GM12878 (cell line): ENCODE results near the gene KYAT1. TPM values are rescaled to one million over a fixed set of nuclear protein-coding genes. Genes with fewer than 3 reads are reported as not detected.

ENCODE experiments used
- ATAC-seq: fragments of 200-7000 bp; cut with Tn5 transposase; 3 replicates; pipeline ENCODE4 v1.9.1; 2020; ENCODE audit warnings: mild to moderate bottlenecking, moderate library complexity
- BruUV-seq: library from RNA; stranded (reverse); fragments of 400-500 nt; replicated peaks from 2 replicates; lab custom pipeline; 2021; lab: Mats Ljungman, UMichigan
- CTCF ChIA-PET: fragments of 300-600 bp; sonication (Branson Sonifier 250); formaldehyde crosslinking; extraction: SDS; loops from one replicate; lab custom pipeline; 2021; ENCODE audit warnings: inconsistent platforms; lab: Yijun Ruan, JAX
- POLR2A ChIA-PET: fragments of 350-600 bp; formaldehyde crosslinking; extraction: SDS; loops from one replicate; lab custom pipeline; 2021; ENCODE audit warnings: inconsistent platforms; lab: Charles Lee
- RAD21 ChIA-PET: fragments of 300-600 bp; sonication (Branson Sonifier 250); formaldehyde crosslinking; loops from one replicate; lab custom pipeline; 2023; ENCODE audit warnings: antibody characterized with exemption; ENCODE audit not compliant: unreplicated experiment; lab: Charles Lee
- SMC1A ChIA-PET: fragments of 300-600 bp; sonication (Branson Sonifier 250); formaldehyde crosslinking; loops from one replicate; lab custom pipeline; 2023; ENCODE audit not compliant: unreplicated experiment, uncharacterized antibody; lab: Charles Lee
- DNase-seq: peaks from one replicate; pipeline ENCODE4 v3.0.0-alpha.2; 2011; ENCODE audit warnings: low read depth, low spot score
- FAIRE-seq: peaks from 3 replicates; lab custom pipeline; 2011; peaks lifted over from hg19 to GRCh38; lab: Jason Lieb, UNC
- H2AFZ ChIP-seq: 2 replicates; pipeline ENCODE4 v1.6.0; 2011; ENCODE audit warnings: low read depth, low read length, control low read depth; ENCODE audit not compliant: control insufficient read depth
- H3K27ac ChIP-seq: 2 replicates; pipeline ENCODE4 v1.5.1; 2011; ENCODE audit warnings: control low read depth; ENCODE audit not compliant: control insufficient read depth, insufficient read depth
- H3K27me3 ChIP-seq, 2 experiments: replicated peaks in 1 of 2; 2 replicates each; pipeline versions ENCODE4 v1.6.0 to v1.6.1; 2011; ENCODE audit warnings: low read length in 1 of 2; ENCODE audit not compliant: control insufficient read depth in 2 of 2, insufficient read depth in 2 of 2
- H3K36me3 ChIP-seq, 2 experiments: 2 replicates each; pipeline ENCODE4 v1.5.1; 2011; ENCODE audit warnings: low read length in 1 of 2; ENCODE audit not compliant: control insufficient read depth in 2 of 2, insufficient read depth in 2 of 2
- H3K4me1 ChIP-seq: 2 replicates; pipeline ENCODE4 v1.6.1; 2011; ENCODE audit warnings: mild to moderate bottlenecking, low read length, moderate library complexity, mixed read lengths; ENCODE audit not compliant: control insufficient read depth, insufficient read depth
- H3K4me2 ChIP-seq: 2 replicates; pipeline ENCODE4 v1.6.0; 2011; ENCODE audit warnings: control low read depth; ENCODE audit not compliant: control insufficient read depth, insufficient read depth
- H3K4me3 ChIP-seq: fragments of 200-600 bp; sonication (generic); 2 replicates; pipeline ENCODE4 v1.5.1; 2016
- H3K79me2 ChIP-seq: 2 replicates; pipeline ENCODE4 v1.6.0; 2011; ENCODE audit warnings: low read length; ENCODE audit not compliant: control insufficient read depth, insufficient read depth
- H3K9ac ChIP-seq: 2 replicates; pipeline ENCODE4 v1.8.0; 2011; ENCODE audit warnings: low read length, control low read depth, mixed read lengths; ENCODE audit not compliant: control insufficient read depth, insufficient read depth
- H3K9me3 ChIP-seq: replicated peaks from 3 replicates; pipeline ENCODE4 v1.5.1; 2011; ENCODE audit warnings: mild to moderate bottlenecking, low read length; ENCODE audit not compliant: control insufficient read depth, insufficient read depth
- H4K20me1 ChIP-seq: 2 replicates; pipeline ENCODE4 v1.6.0; 2011; ENCODE audit not compliant: control insufficient read depth, insufficient read depth
- BHLHE40 ChIP-seq, 2 experiments: fragments of 450-650 bp in 1 of 2; IDR thresholded peaks; 2 replicates each; pipeline ENCODE4 v1.6.1; 2011 to 2017; ENCODE audit warnings: low read depth in 2 of 2, borderline replicate concordance in 1 of 2, improper control_type of control experiment in 1 of 2, low read length in 1 of 2, mild to moderate bottlenecking in 1 of 2
- BMI1 ChIP-seq: fragments of 450-650 bp; IDR thresholded peaks from 2 replicates; pipeline ENCODE4 v1.6.1; 2016; ENCODE audit warnings: mild to moderate bottlenecking, moderate library complexity, borderline replicate concordance
- BRCA1 ChIP-seq: IDR thresholded peaks from 2 replicates; pipeline ENCODE4 v1.6.1; 2011; ENCODE audit warnings: low read depth, low read length, improper control_type of control experiment
- CHD4 ChIP-seq: fragments of 200-600 bp; sonication (generic); IDR thresholded peaks from 2 replicates; pipeline ENCODE4 v1.6.1; 2016; ENCODE audit warnings: mild to moderate bottlenecking
- EP300 ChIP-seq, 2 experiments: fragments of 150-350 bp in 1 of 2; IDR thresholded peaks; 2 replicates each; pipeline ENCODE4 v1.6.1; 2011 to 2012; ENCODE audit warnings: low read depth in 2 of 2, low read length in 2 of 2, borderline replicate concordance in 1 of 2, improper control_type of control experiment in 1 of 2, inconsistent platforms in 1 of 2; ENCODE audit not compliant: control insufficient read depth in 1 of 2
- HDGF ChIP-seq: fragments of 450-650 bp; IDR thresholded peaks from 2 replicates; pipeline ENCODE4 v1.6.1; 2016; ENCODE audit warnings: antibody characterized with exemption
- PBX3 ChIP-seq: IDR thresholded peaks from 2 replicates; pipeline ENCODE4 v1.6.1; 2011; ENCODE audit warnings: mild to moderate bottlenecking, low read depth, low read length, moderate library complexity; ENCODE audit not compliant: insufficient replicate concordance
- SMARCA5 ChIP-seq: fragments of 450-650 bp; IDR thresholded peaks from 2 replicates; pipeline ENCODE4 v1.6.1; 2017; ENCODE audit warnings: mild to moderate bottlenecking
- ZNF274 ChIP-seq: IDR thresholded peaks from one replicate; pipeline ENCODE4 v1.8.0; 2011; ENCODE audit not compliant: insufficient read length, insufficient read depth
- WGBS: methylation state at CpG from one replicate; pipeline ENCODE4 v1.1.6; 2016; ENCODE audit warnings: low lambda C conversion rate; ENCODE audit not compliant: insufficient replicate concordance, insufficient coverage; ENCODE audit errors: missing lambda C conversion rate; 5-methylcytosine and 5-hydroxymethylcytosine counted together
- in situ Hi-C: fragments of 300-500 bp; cut with MboI; formaldehyde crosslinking; loops from 9 replicates; pipeline ENCODE4 v1.14.3; 2018; ENCODE audit warnings: mixed read lengths
- intact Hi-C: fragments of 100-400 bp; cut with micrococcal nuclease; formaldehyde crosslinking; loops from one replicate; pipeline ENCODE4 v1.14.2; 2022; ENCODE audit not compliant: unreplicated experiment
- polyA plus RNA-seq, 11 experiments: library from polyadenylated mRNA; depleted of rRNA in 4 of 11; unstranded in 6 of 11; stranded (reverse) in 5 of 11; fragments of >200 nt; fragmentation: Nextera tagmentation in 4 of 11; fragmentation: Illumina TruSeq in 1 of 11; extraction: Ambion mirVana in 4 of 11; extraction: Trizol in 1 of 11; gene quantifications; 1 replicate in 1 of 11; 2 replicates in 10 of 11; pipeline versions ENCODE4 v1.2.1 to v1.2.3, GENCODE V29; 2011 to 2016; ENCODE audit warnings: inconsistent platforms in 2 of 11, missing spikeins in 2 of 11, low read depth in 1 of 11
- total RNA-seq, 4 experiments: library from RNA; depleted of rRNA in 3 of 4; stranded (reverse); fragments of >200 nt in 3 of 4; fragmentation: Illumina TruSeq in 1 of 4; extraction: Trizol in 1 of 4; gene quantifications; 2 replicates each; pipeline versions ENCODE4 v1.2.1 to v1.2.3, GENCODE V29; 2013 to 2021
- TF ChIP-seq, protein P1 (sequence below): IDR thresholded peaks from 2 replicates; pipeline ENCODE4 v1.6.1; 2011; ENCODE audit warnings: low read depth, low read length, improper control_type of control experiment, borderline replicate concordance
- TF ChIP-seq, protein P2 (sequence below): fragments of 450-650 bp; IDR thresholded peaks from 2 replicates; pipeline ENCODE4 v1.6.1; 2017; ENCODE audit warnings: antibody characterized with exemption, mild to moderate bottlenecking, moderate library complexity
- TF ChIP-seq, protein P3 (sequence below): fragments of 450-650 bp; conservative IDR thresholded peaks from 2 replicates; pipeline ENCODE4 v1.6.1; 2017; ENCODE audit warnings: mild to moderate bottlenecking, moderate library complexity

Gene KYAT1
- total and polyA plus RNA-seq, 10 of the 15 experiments (the other 5 are each of a cell fraction or from before 2014, with no cell fraction given) = 5.8 to 15.7 (median 11.4) TPM

DNA sequence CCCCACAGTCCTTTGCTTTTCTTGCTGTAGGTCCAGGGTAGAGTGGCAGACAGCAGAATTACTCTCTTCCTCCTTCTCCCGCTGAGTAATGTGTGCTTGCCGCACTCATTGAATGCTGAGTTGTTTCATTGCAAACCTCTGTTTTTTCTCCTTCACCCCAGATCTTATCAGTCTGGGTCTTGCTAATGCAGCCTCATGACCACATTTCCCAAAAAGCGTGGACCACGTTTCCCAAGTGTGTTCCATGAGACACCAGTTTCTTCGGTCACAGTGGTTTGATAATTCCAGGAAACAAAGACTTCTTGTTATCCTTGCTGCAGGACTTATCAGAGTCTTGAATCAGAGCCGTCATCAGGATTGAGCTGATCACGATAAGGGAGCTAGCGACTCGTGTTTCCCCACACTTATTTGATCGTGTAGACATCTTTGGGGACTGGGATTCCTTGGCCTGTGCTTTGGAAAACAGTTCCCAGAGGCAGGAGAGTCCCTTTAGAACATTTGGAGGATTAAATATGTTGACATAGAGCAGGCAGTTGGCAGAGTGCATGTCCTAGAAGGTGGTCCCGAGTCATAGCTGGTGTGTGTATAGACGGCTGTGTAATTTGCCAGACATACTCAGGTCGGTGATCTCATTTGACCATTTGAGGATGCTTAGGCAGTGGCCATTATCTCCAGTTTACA, 4.6 kb upstream of the KYAT1 start:
- no peak for FAIRE-seq
- 91% methylated on average over 13 of the region's 13 CpGs for WGBS

More for the DNA sequence above, 4.6 kb upstream of the KYAT1 start:
- no peaks in the 10 kb centered on the region for H3K4me1 ChIP-seq
- H3K9me3 ChIP-seq = no peaks in the 10 kb centered on the region
- no peak overlapping the region for H3K9ac ChIP-seq
- in situ Hi-C loops (no loop called here), intact Hi-C loops (no loop called here)
- no peaks in the 10 kb centered on the region for H3K27me3 ChIP-seq
- RAD21 ChIA-PET = no interaction called here
- peaks cover 6 to 7% of the 10 kb centered on the region in 2 experiments; a peak in 3 of 4 replicates for H3K36me3 ChIP-seq
- no peak overlapping the region for H3K4me2 ChIP-seq
- no peaks in the 10 kb centered on the region for H4K20me1 ChIP-seq
- ATAC-seq = no peak
- H3K27ac ChIP-seq = no peak overlapping the region
- CTCF ChIA-PET = no interaction called here
- peaks cover 28% of the 10 kb centered on the region for H3K79me2 ChIP-seq
- no peak overlapping the region for H3K4me3 ChIP-seq
- POLR2A ChIA-PET = no interaction called here
- no peak for DNase-seq
- no TSS peak for BruUV-seq
- TF ChIP-seq BHLHE40 (IDR thresholded peaks at IDR 0.05; ENCODE audit: borderline replicate concordance in 1 of 2, low read depth in 2 of 2, low read length in 1 of 2) (no peak), CHD4 (no peak), ZNF274 (no peak), SMARCA5 (no peak), BMI1 (no peak), HDGF (no peak), EP300 (IDR thresholded peaks at IDR 0.05; ENCODE audit: borderline replicate concordance in 1 of 2, control insufficient read depth in 1 of 2, low read depth in 2 of 2, low read length in 2 of 2) (no peak), PBX3 (no peak), BRCA1 (no peak)
- TF ChIP-seq, protein P1, sequence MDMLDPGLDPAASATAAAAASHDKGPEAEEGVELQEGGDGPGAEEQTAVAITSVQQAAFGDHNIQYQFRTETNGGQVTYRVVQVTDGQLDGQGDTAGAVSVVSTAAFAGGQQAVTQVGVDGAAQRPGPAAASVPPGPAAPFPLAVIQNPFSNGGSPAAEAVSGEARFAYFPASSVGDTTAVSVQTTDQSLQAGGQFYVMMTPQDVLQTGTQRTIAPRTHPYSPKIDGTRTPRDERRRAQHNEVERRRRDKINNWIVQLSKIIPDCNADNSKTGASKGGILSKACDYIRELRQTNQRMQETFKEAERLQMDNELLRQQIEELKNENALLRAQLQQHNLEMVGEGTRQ = no peak
- TF ChIP-seq, protein P2, sequence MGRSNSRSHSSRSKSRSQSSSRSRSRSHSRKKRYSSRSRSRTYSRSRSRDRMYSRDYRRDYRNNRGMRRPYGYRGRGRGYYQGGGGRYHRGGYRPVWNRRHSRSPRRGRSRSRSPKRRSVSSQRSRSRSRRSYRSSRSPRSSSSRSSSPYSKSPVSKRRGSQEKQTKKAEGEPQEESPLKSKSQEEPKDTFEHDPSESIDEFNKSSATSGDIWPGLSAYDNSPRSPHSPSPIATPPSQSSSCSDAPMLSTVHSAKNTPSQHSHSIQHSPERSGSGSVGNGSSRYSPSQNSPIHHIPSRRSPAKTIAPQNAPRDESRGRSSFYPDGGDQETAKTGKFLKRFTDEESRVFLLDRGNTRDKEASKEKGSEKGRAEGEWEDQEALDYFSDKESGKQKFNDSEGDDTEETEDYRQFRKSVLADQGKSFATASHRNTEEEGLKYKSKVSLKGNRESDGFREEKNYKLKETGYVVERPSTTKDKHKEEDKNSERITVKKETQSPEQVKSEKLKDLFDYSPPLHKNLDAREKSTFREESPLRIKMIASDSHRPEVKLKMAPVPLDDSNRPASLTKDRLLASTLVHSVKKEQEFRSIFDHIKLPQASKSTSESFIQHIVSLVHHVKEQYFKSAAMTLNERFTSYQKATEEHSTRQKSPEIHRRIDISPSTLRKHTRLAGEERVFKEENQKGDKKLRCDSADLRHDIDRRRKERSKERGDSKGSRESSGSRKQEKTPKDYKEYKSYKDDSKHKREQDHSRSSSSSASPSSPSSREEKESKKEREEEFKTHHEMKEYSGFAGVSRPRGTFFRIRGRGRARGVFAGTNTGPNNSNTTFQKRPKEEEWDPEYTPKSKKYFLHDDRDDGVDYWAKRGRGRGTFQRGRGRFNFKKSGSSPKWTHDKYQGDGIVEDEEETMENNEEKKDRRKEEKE = no peak
- TF ChIP-seq, protein P3, sequence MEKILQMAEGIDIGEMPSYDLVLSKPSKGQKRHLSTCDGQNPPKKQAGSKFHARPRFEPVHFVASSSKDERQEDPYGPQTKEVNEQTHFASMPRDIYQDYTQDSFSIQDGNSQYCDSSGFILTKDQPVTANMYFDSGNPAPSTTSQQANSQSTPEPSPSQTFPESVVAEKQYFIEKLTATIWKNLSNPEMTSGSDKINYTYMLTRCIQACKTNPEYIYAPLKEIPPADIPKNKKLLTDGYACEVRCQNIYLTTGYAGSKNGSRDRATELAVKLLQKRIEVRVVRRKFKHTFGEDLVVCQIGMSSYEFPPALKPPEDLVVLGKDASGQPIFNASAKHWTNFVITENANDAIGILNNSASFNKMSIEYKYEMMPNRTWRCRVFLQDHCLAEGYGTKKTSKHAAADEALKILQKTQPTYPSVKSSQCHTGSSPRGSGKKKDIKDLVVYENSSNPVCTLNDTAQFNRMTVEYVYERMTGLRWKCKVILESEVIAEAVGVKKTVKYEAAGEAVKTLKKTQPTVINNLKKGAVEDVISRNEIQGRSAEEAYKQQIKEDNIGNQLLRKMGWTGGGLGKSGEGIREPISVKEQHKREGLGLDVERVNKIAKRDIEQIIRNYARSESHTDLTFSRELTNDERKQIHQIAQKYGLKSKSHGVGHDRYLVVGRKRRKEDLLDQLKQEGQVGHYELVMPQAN = no peak
- no peak overlapping the region for H2AFZ ChIP-seq
- SMC1A ChIA-PET = no interaction called here
